Measurements from ENCODE around the gene ATP23.

Gene ATP23

DNA sequence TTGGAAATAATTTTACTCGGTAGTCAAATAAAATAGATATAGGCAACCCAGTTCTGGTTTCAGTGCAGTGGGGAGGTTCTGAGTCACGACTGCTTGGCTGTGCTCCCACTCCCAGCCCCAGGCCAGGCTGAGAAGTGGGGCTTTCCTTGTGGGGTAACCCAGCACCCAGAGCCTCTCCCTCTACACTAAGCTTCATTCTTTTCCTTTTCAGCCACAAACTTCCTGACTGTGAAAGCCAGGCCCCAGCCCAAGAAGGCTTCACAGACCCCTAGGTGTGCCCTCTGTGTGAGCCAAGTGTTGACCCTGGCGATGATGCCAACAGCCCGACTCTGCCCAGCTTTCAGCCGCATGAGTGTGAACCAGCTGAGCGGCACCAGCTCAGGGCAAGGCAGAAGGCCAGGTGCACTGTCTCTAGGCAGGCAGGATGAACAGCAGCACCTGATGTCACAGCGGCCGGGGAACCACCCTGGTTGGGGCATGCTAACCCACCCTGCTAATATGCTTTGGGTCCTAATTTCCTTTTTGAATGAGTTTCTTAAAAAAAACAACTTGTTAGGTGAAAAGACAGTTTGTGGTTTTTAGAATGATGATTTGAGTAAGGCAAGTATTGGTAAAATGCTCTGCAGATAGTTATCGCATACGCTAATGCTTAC lies 42.2 kb upstream of the ATP23 start:
- Histone ChIP-seq H3K4me3 (ENCODE audit: low read length) (no peak overlapping the region), H3K9me3 (replicated peaks; ENCODE audit: low read length) (no peaks in the 10 kb centered on the region), H3K36me3 (ENCODE audit: insufficient read depth, low read length) (no peaks in the 10 kb centered on the region), H3K4me1 (ENCODE audit: control insufficient read depth, insufficient read depth, low read length) (peaks cover 38% of the 10 kb centered on the region), H3K9ac (ENCODE audit: low read depth, low read length) (no peak overlapping the region), H3K27me3 (ENCODE audit: control insufficient read depth, insufficient read depth, low read length) (no peaks in the 10 kb centered on the region), H3K4me2 (ENCODE audit: low read length) (peak overlapping the region; percentile 30)

DNA sequence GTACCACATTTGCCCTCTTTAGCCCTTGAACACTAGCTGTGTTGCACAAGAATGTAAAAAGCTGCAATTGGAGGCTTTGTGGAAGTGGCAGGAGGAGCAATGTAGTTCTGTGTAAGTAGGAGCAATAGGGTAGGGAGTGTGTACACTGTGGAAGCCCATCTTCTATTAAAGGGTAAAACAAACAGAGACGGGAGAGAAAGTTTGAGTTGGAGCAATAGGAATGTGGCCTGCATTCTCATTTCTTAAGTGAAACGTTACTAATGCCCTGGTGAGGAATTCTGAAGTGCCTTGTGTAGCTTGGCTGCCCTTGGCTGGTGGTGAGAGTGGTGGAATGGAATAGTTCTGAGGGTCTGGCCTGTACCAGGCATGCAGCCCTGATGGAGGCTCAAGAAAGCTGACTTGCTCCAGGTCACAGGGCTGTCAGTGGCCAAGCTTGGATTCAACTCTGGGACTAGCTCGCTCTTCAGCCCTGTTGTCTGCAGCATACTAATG lies 38.8 kb upstream of the ATP23 start:
- H3K4me1 ChIP-seq (ENCODE audit: control insufficient read depth, insufficient read depth, low read length) = peaks cover 20% of the 10 kb centered on the region
- no peak overlapping the region for H3K4me3 ChIP-seq (ENCODE audit: low read length)
- H3K4me2 ChIP-seq (ENCODE audit: low read length) = no peak overlapping the region
- H3K27me3 ChIP-seq (ENCODE audit: control insufficient read depth, insufficient read depth, low read length) = peaks cover 16% of the 10 kb centered on the region
- no peaks in the 10 kb centered on the region for H3K36me3 ChIP-seq (ENCODE audit: insufficient read depth, low read length)
- no peak overlapping the region for H3K9ac ChIP-seq (ENCODE audit: low read depth, low read length)
- H3K9me3 ChIP-seq (replicated peaks; ENCODE audit: low read length) = no peaks in the 10 kb centered on the region

DNA sequence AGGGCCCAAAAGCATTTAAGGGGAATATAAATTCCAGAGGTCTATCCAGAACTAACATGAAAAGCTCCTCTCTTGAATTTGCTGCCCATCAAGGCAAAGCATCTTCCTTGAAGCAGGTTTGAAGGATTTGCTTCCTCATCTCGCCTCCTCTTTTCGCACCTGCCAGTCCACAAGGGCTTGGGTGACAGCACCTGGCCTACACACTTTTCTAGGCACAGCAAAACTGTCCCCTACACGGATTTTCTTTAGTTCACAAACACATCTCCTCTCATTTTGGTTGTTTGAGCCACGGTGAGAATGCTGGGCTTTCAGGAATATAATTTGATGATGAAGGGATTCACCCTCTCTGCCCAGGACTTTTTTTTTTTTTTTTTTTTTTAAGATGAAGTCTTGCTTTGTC lies 36.9 kb upstream of the ATP23 start:
- no peak overlapping the region for H3K4me3 ChIP-seq (ENCODE audit: low read length)
- no peak overlapping the region for H3K4me2 ChIP-seq (ENCODE audit: low read length)
- no peak overlapping the region for H3K9ac ChIP-seq (ENCODE audit: low read depth, low read length)
- no peaks in the 10 kb centered on the region for H3K36me3 ChIP-seq (ENCODE audit: insufficient read depth, low read length)
- H3K4me1 ChIP-seq (ENCODE audit: control insufficient read depth, insufficient read depth, low read length) = peaks cover 3% of the 10 kb centered on the region
- H3K9me3 ChIP-seq (replicated peaks; ENCODE audit: low read length) = no peaks in the 10 kb centered on the region
- peaks cover 30% of the 10 kb centered on the region for H3K27me3 ChIP-seq (ENCODE audit: control insufficient read depth, insufficient read depth, low read length)

DNA sequence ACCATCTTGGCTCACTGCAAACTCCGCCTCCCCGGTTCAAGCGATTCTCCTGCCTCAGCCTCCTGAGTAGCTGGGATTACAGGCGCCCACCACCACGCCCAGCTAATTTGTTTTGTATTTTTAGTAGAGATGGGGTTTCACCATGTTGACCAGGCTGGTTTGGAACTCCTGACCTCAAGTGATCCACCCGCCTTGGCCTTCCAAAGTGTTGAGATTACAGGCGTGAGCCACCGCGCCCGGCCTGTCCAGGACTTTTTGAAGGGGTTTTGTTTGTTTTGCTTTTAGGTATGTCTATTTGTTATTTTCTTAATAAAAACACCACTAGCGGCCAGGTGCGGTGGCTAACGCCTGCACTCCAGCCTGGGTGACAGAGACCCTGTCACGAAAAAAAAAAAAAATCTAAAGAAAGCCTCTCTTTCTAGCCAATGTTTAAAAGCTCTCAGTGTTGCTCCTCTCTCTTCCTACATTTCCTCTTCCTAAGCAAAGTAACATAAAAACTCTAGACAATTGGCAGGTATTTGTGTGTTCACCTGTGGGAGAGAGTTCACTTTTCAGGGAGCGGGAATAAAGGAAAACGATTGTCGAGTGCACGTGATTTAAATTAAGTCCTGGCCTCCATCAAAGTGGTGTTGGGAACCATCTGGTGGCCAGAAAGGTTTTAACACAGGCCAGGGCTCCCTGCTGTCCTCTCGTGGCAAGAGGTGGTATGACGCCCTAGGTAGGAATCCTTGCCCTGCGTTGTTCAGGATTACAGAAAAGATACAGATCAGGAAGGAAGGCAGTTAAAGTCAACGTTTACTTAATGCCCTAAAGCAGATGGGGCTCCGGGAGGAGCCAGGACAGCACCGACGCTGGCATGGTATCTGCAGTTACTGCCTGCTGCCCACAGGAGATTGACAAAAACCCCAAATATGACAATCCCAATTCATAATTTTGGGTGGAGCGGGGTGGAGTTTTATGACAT lies 36.2 kb upstream of the ATP23 start:
- Histone ChIP-seq H3K27me3 (ENCODE audit: control insufficient read depth, insufficient read depth, low read length) (peaks cover 32% of the 10 kb centered on the region), H3K4me2 (ENCODE audit: low read length) (peak overlapping the region; percentile 67), H3K9me3 (replicated peaks; ENCODE audit: low read length) (no peaks in the 10 kb centered on the region), H3K9ac (ENCODE audit: low read depth, low read length) (peak overlapping the region; percentile 15), H3K4me1 (ENCODE audit: control insufficient read depth, insufficient read depth, low read length) (peaks cover 3% of the 10 kb centered on the region), H3K4me3 (ENCODE audit: low read length) (peak overlapping the region; percentile 13), H3K36me3 (ENCODE audit: insufficient read depth, low read length) (no peaks in the 10 kb centered on the region)

DNA sequence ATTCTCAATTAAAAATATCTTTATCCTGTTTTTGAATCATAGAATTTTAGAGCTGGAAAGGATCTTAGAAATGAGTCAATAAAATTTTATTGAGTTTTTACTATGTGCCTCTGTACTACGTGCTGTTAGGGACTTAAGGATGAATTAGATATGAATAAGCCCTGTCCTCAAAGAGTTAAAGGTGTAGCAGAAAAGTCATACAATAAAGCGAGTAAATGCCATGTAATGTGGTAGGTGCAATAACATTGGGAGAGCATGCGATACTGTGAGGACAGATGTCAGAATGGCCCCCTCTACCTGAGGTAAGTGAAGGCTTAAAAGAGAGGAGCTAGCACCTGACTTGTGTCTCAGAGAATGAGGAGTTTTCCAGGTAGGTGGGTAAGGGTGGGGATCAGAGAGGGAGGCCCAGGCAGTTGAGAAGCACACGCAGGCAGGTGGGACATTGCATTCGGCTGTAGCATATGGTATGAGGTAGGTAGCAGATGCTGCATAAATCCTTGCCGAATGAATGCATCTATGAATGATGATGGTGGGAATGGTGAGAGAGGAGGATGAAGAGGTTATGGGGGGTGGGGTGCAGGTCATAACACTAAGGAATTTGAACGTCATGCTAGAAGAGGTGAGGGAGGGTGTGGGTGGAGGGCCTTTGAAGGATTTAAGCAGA lies 35.4 kb upstream of the ATP23 start:
- no peak overlapping the region for H3K9ac ChIP-seq (ENCODE audit: low read depth, low read length)
- H3K4me1 ChIP-seq (ENCODE audit: control insufficient read depth, insufficient read depth, low read length) = peaks cover 3% of the 10 kb centered on the region
- H3K9me3 ChIP-seq (replicated peaks; ENCODE audit: low read length) = no peaks in the 10 kb centered on the region
- no peak overlapping the region for H3K4me3 ChIP-seq (ENCODE audit: low read length)
- H3K27me3 ChIP-seq (ENCODE audit: control insufficient read depth, insufficient read depth, low read length) = peaks cover 37% of the 10 kb centered on the region
- H3K36me3 ChIP-seq (ENCODE audit: insufficient read depth, low read length) = no peaks in the 10 kb centered on the region
- H3K4me2 ChIP-seq (ENCODE audit: low read length) = no peak overlapping the region

DNA sequence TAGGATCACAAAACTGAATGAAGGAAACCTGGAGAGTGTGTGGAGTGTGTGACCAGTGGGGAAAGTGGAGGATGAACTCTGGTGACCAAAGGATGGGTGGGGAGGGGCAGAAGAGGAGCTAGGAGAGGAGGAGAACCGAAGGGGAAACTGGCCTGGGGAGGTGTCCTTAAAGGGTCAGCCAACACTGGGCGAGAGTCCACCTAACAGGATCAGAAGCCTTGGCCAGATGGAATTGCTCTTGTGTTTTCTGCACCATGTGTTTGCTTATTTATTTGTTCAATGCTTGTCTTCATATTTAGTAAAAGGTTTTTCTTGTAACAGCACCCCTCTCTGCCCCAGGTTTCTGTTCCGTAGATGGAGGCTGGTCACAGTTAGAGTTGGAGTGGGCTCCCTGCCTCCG lies 34.5 kb upstream of the ATP23 start:
- Histone ChIP-seq H3K4me2 (ENCODE audit: low read length) (no peak overlapping the region), H3K9me3 (replicated peaks; ENCODE audit: low read length) (no peaks in the 10 kb centered on the region), H3K36me3 (ENCODE audit: insufficient read depth, low read length) (no peaks in the 10 kb centered on the region), H3K27me3 (ENCODE audit: control insufficient read depth, insufficient read depth, low read length) (peaks cover 39% of the 10 kb centered on the region), H3K9ac (ENCODE audit: low read depth, low read length) (no peak overlapping the region), H3K4me3 (ENCODE audit: low read length) (no peak overlapping the region), H3K4me1 (ENCODE audit: control insufficient read depth, insufficient read depth, low read length) (peaks cover 3% of the 10 kb centered on the region)

DNA sequence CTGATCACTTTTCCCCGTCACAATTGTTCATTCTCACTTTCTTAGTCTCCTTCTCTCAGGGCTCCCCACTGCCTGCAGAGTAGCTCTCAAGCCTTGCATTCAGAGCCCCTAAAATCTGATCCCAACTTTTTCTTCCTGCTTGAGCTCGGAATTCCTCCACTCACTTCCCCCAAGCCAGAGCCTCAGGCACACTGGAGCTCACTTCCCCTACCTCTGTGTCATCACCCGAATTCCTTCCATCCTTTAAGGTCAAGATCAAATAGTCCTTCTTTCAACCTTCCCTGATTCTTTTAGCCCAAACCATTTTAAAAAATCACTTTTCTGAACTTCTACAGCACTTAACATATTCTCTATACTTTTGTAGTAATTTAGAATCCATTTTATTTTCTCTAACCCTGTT lies 34.1 kb upstream of the ATP23 start:
- no peaks in the 10 kb centered on the region for H3K9me3 ChIP-seq (replicated peaks; ENCODE audit: low read length)
- H3K36me3 ChIP-seq (ENCODE audit: insufficient read depth, low read length) = no peaks in the 10 kb centered on the region
- H3K9ac ChIP-seq (ENCODE audit: low read depth, low read length) = no peak overlapping the region
- H3K27me3 ChIP-seq (ENCODE audit: control insufficient read depth, insufficient read depth, low read length) = peaks cover 39% of the 10 kb centered on the region
- peaks cover 3% of the 10 kb centered on the region for H3K4me1 ChIP-seq (ENCODE audit: control insufficient read depth, insufficient read depth, low read length)
- H3K4me2 ChIP-seq (ENCODE audit: low read length) = no peak overlapping the region
- H3K4me3 ChIP-seq (ENCODE audit: low read length) = no peak overlapping the region

DNA sequence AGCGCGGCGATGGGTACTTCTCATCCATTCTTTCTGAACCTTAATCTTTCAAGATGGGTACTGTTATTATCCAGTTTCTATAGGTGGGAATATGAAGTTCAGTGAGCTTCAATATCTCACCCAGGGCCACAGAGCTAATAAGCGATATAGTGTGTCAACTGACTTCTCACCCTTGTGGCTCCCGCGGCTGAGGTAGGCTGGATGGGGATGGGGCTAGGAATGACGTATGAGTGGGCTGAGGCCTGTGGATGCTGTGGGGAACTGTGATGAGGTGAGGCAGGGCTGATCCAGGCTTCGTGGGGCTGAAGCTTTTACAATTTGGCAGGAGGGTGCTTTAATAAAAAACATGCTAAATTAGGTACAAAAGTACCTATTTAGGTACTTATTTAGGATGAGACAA lies 32.9 kb upstream of the ATP23 start:
- H3K4me3 ChIP-seq (ENCODE audit: low read length) = no peak overlapping the region
- no peak overlapping the region for H3K4me2 ChIP-seq (ENCODE audit: low read length)
- H3K36me3 ChIP-seq (ENCODE audit: insufficient read depth, low read length) = no peaks in the 10 kb centered on the region
- H3K27me3 ChIP-seq (ENCODE audit: control insufficient read depth, insufficient read depth, low read length) = peaks cover 39% of the 10 kb centered on the region
- no peak overlapping the region for H3K9ac ChIP-seq (ENCODE audit: low read depth, low read length)
- H3K9me3 ChIP-seq (replicated peaks; ENCODE audit: low read length) = no peaks in the 10 kb centered on the region
- peaks cover 3% of the 10 kb centered on the region for H3K4me1 ChIP-seq (ENCODE audit: control insufficient read depth, insufficient read depth, low read length)

DNA sequence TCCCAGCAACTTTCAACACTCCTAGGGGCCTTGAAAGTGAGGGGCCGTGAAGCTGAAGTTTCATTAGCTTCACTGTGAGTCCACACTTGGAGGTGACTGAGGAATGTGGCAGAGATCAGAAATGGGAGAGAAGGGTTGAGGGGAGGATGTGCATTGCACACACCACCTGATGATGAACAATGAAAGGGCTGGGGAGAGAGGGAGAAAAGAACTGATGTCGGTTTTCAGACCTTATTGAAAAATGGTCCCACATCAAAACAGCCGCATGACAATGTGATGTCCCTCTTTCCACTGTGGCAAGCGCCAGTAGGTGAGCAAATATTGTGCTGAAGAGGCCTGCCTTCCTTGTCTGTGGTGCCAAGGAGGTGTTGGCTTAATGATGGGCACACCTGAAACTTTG lies 32.3 kb upstream of the ATP23 start:
- Histone ChIP-seq H3K9me3 (replicated peaks; ENCODE audit: low read length) (no peaks in the 10 kb centered on the region), H3K4me3 (ENCODE audit: low read length) (no peak overlapping the region), H3K27me3 (ENCODE audit: control insufficient read depth, insufficient read depth, low read length) (peaks cover 39% of the 10 kb centered on the region), H3K4me2 (ENCODE audit: low read length) (no peak overlapping the region), H3K4me1 (ENCODE audit: control insufficient read depth, insufficient read depth, low read length) (peaks cover 3% of the 10 kb centered on the region), H3K36me3 (ENCODE audit: insufficient read depth, low read length) (no peaks in the 10 kb centered on the region), H3K9ac (ENCODE audit: low read depth, low read length) (no peak overlapping the region)

DNA sequence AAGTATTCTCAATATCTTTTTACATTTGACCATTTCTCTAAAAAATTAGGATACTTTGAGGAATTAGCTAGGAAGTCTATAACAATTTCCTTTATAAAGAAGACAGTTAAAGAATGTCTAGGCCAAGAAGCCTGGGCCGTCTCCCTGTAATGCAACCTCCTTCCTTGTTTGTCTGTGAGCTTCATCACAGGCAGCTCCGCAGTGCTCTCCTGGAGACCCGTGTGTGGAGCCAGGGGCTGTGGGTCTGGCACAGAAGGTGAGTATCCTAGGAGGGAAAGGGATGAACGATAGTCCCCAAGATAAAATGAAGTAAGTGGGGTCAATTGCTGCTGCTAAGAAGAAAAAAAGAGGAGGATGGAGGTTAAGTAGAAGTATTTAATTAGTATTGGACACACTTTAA lies 31.8 kb upstream of the ATP23 start:
- no peak overlapping the region for H3K4me3 ChIP-seq (ENCODE audit: low read length)
- no peak overlapping the region for H3K9ac ChIP-seq (ENCODE audit: low read depth, low read length)
- H3K36me3 ChIP-seq (ENCODE audit: insufficient read depth, low read length) = no peaks in the 10 kb centered on the region
- peaks cover 43% of the 10 kb centered on the region for H3K27me3 ChIP-seq (ENCODE audit: control insufficient read depth, insufficient read depth, low read length)
- H3K9me3 ChIP-seq (replicated peaks; ENCODE audit: low read length) = no peaks in the 10 kb centered on the region
- peaks cover 3% of the 10 kb centered on the region for H3K4me1 ChIP-seq (ENCODE audit: control insufficient read depth, insufficient read depth, low read length)
- no peak overlapping the region for H3K4me2 ChIP-seq (ENCODE audit: low read length)

DNA sequence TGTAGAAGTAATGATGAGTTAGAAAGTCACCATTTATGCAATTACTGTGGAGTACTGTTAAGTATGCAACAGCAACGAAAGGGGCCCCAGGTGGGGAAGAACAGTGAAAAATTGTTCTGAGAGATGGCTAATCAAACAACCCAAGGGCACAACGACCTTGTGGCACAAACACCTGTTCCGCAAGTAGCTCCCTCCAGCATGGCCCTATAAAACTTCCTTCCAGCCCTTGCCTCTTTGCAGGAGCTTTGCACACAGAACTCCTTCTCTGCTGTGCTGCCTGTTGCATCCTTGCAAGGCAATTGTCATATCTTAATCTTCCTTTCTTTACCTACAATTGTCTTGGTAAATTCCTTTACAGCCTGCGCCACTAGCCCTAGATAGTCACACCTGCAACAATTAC lies 23.2 kb upstream of the ATP23 start:
- Histone ChIP-seq H3K27me3 (ENCODE audit: control insufficient read depth, insufficient read depth, low read length) (peaks cover 26% of the 10 kb centered on the region), H3K4me3 (ENCODE audit: low read length) (no peak overlapping the region), H3K36me3 (ENCODE audit: insufficient read depth, low read length) (no peaks in the 10 kb centered on the region), H3K4me1 (ENCODE audit: control insufficient read depth, insufficient read depth, low read length) (no peaks in the 10 kb centered on the region), H3K4me2 (ENCODE audit: low read length) (no peak overlapping the region), H3K9me3 (replicated peaks; ENCODE audit: low read length) (no peaks in the 10 kb centered on the region), H3K9ac (ENCODE audit: low read depth, low read length) (no peak overlapping the region)
